ENCODE data around the gene SPSB1. TPM values are rescaled to one million over a fixed set of nuclear protein-coding genes. Genes with fewer than 3 reads are reported as not detected.

SPSB1 gene
- total and polyA plus RNA-seq, 2 of the 4 experiments (the other 2 are of a cell fraction), result 16.7 to 19.8 TPM

- BruUV-seq (replicated peaks), result no TSS peak
- Histone ChIP-seq H2AK9ac (replicated peaks; ENCODE audit: low read depth, low read length, poor library complexity) (no peak overlapping the region), H2BK5ac (ENCODE audit: low read depth, low read length, poor library complexity, severe bottlenecking) (no peak overlapping the region), H2AFZ (replicated peaks; ENCODE audit: low read length, poor library complexity) (no peak overlapping the region), H4K20me1 (ENCODE audit: insufficient read depth, low read length) (peaks cover 8% of the 10 kb centered on the region; the same call in 1 of the 2 replicates), H3K36me3 (ENCODE audit: control insufficient read depth, insufficient read depth, low read length) (peaks cover 10% of the 10 kb centered on the region), H3K9me3 (ENCODE audit: control insufficient read depth, insufficient read depth, low read length) (no peaks in the 10 kb centered on the region), H4K8ac (ENCODE audit: low read depth in 2 of 2, low read length in 2 of 2) (no peak overlapping the region), H2BK20ac (ENCODE audit: low read depth, low read length) (no peak overlapping the region), H3K4me3 (ENCODE audit: insufficient read depth, low read depth, low read length) (no peak overlapping the region), H3K4me2 (ENCODE audit: low read depth, low read length) (no peak overlapping the region), H3K4ac (ENCODE audit: low read depth, low read length) (no peak overlapping the region), H4K91ac (ENCODE audit: insufficient read depth, low read depth, low read length) (no peak overlapping the region), H2BK120ac (ENCODE audit: low read depth, low read length) (no peak overlapping the region), H3K18ac (ENCODE audit: low read depth, low read length) (no peak overlapping the region), H3K79me1 (ENCODE audit: low read depth in 1 of 2, low read length in 2 of 2) (peaks cover 10 to 25% of the 10 kb centered on the region in 2 experiments), H3K27ac (ENCODE audit: insufficient read depth, low read length) (no peak overlapping the region), H3K4me1 (ENCODE audit: control insufficient read depth, insufficient read depth, low read length) (peaks cover 10% of the 10 kb centered on the region; the same call in 1 of the 2 replicates), H4K5ac (ENCODE audit: low read depth, low read length) (no peak overlapping the region), H2BK15ac (ENCODE audit: low read depth, low read length) (no peak overlapping the region), H3K27me3 (ENCODE audit: control insufficient read depth, insufficient read depth, low read length) (no peaks in the 10 kb centered on the region), H3K14ac (replicated peaks; ENCODE audit: low read depth, low read length) (no peak overlapping the region), H3K23ac (ENCODE audit: low read depth, low read length) (no peak overlapping the region), H3K9ac (ENCODE audit: low read depth, low read length) (no peak overlapping the region), H3K56ac (ENCODE audit: extremely low read depth, insufficient read depth, low read length) (no peak overlapping the region), H3K9me1 (ENCODE audit: insufficient read depth, low read length) (no peaks in the 10 kb centered on the region), H2AK5ac (ENCODE audit: low read depth, low read length) (no peak overlapping the region)
- in situ Hi-C loops (cut with MboI; ENCODE audit: low sequenced_read_pairs), result no loop called here
- peak; percentile 42 for ATAC-seq (ENCODE audit: low read depth)
- 60% methylated on average over 4 of the region's 10 CpGs; no CpG with 5 or more reads in 1 of the 2 experiments for WGBS, 2 experiments (ENCODE audit: extremely low coverage in 2 of 2, insufficient read length in 1 of 2)
- peak; percentile 36 for DNase-seq
- dilution Hi-C loops (cut with HindIII; ENCODE audit: low sequenced_read_pairs, unreplicated experiment), result no loop called here
- intact Hi-C loops (cut with micrococcal nuclease), result no loop called here
- ChIA-PET CTCF (no interaction called here), POLR2A (ENCODE audit: unreplicated experiment) (interaction anchor here (0.6 kb wide), 1 partner anchor 9 kb away, joined by 3 read pairs; no protein-coding TSS in a partner anchor)
- TF ChIP-seq CEBPB (IDR thresholded peaks at IDR 0.05; ENCODE audit: low read depth, low read length) (no peak), BHLHE40 (IDR thresholded peaks at IDR 0.05; ENCODE audit: low read depth, low read length) (no peak), RCOR1 (IDR thresholded peaks at IDR 0.05; ENCODE audit: insufficient replicate concordance, low read length) (no peak), CHD1 (IDR thresholded peaks at IDR 0.05; ENCODE audit: low read depth, low read length) (no peak), FOS (IDR thresholded peaks at IDR 0.05; ENCODE audit: low read depth, low read length) (no peak), SMC3 (IDR thresholded peaks at IDR 0.05; ENCODE audit: low read depth, low read length) (no peak), POLR2A (IDR thresholded peaks at IDR 0.05; ENCODE audit: low read depth, low read length) (no peak), MXI1 (IDR thresholded peaks at IDR 0.05; ENCODE audit: borderline replicate concordance, low read depth, low read length) (no peak), RFX5 (IDR thresholded peaks at IDR 0.05; ENCODE audit: low read depth, low read length) (no peak), MAFK (IDR thresholded peaks at IDR 0.05; ENCODE audit: low read depth, low read length) (no peak), NFE2L2 (IDR thresholded peaks at IDR 0.05; ENCODE audit: low read depth, low read length) (no peak), RAD21 (IDR thresholded peaks at IDR 0.05; ENCODE audit: low read length) (no peak), MAZ (IDR thresholded peaks at IDR 0.05; ENCODE audit: borderline replicate concordance, low read depth, low read length) (no peak)
- TF ChIP-seq, protein P1, sequence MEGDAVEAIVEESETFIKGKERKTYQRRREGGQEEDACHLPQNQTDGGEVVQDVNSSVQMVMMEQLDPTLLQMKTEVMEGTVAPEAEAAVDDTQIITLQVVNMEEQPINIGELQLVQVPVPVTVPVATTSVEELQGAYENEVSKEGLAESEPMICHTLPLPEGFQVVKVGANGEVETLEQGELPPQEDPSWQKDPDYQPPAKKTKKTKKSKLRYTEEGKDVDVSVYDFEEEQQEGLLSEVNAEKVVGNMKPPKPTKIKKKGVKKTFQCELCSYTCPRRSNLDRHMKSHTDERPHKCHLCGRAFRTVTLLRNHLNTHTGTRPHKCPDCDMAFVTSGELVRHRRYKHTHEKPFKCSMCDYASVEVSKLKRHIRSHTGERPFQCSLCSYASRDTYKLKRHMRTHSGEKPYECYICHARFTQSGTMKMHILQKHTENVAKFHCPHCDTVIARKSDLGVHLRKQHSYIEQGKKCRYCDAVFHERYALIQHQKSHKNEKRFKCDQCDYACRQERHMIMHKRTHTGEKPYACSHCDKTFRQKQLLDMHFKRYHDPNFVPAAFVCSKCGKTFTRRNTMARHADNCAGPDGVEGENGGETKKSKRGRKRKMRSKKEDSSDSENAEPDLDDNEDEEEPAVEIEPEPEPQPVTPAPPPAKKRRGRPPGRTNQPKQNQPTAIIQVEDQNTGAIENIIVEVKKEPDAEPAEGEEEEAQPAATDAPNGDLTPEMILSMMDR (conservative IDR thresholded peaks at IDR 0.05; ENCODE audit: low read depth, low read length), result no peak
- TF ChIP-seq, protein P2, sequence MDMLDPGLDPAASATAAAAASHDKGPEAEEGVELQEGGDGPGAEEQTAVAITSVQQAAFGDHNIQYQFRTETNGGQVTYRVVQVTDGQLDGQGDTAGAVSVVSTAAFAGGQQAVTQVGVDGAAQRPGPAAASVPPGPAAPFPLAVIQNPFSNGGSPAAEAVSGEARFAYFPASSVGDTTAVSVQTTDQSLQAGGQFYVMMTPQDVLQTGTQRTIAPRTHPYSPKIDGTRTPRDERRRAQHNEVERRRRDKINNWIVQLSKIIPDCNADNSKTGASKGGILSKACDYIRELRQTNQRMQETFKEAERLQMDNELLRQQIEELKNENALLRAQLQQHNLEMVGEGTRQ (IDR thresholded peaks at IDR 0.05; ENCODE audit: low read depth, low read length), result no peak
- TF ChIP-seq, protein P3, sequence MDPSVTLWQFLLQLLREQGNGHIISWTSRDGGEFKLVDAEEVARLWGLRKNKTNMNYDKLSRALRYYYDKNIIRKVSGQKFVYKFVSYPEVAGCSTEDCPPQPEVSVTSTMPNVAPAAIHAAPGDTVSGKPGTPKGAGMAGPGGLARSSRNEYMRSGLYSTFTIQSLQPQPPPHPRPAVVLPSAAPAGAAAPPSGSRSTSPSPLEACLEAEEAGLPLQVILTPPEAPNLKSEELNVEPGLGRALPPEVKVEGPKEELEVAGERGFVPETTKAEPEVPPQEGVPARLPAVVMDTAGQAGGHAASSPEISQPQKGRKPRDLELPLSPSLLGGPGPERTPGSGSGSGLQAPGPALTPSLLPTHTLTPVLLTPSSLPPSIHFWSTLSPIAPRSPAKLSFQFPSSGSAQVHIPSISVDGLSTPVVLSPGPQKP (IDR thresholded peaks at IDR 0.05; ENCODE audit: borderline replicate concordance, low read depth, low read length), result no peak
Measured at GRCh38 chr1:9253453-9254105, 39.1 kb upstream of the SPSB1 start.

All from IMR-90 (cell line).